SK-N-DZ (cell line): Measurements from ENCODE around the gene IL17REL.
A peak's percentile ranks its signal among the peaks of the same experiment; 100 is the strongest.

Source experiments
- DNase-seq: peaks from one replicate; pipeline ENCODE4 v3.0.0-alpha.2; 2015; ENCODE audit warnings: low spot score

Gene IL17REL

GRCh38 chr22:49969751-49970527 is 42.6 kb downstream of the IL17REL start:
- peak; percentile 10 for DNase-seq

- DNase-seq: no peak
Measured at GRCh38 chr22:49968831-49969661, 43.5 kb downstream of the IL17REL start.

- DNase-seq: peak; percentile 9
Measured at GRCh38 chr22:49968313-49968830, 44.2 kb downstream of the IL17REL start.

DNA sequence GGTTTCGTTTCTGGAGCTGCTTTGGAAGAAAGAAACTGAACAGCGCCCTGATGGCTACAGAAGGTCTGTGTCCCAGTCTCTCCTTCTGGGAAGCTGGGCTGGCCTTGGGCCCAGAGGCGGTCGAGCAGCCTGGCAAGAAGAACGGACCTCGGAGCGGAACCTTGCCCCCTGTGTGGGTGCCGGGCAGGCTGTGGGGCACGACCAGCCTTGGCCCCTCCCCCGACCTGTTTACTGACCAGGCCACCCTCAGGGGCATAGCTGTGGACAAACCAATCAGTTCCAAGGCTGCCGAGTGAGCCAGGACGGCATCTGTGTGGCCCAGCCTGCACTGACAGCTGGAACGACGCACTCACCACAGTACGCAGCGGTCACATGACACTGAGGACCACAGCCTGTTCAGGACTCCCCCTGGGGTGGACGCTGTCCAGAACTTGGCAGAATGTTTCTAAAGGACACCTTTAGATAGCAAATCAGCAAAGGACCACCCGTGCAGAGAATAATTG is 44.8 kb downstream of the IL17REL start:
- DNase-seq: peak; percentile 41

GRCh38 chr22:49966774-49967705 is 45.5 kb downstream of the IL17REL start:
- peak; percentile 27 for DNase-seq

DNA sequence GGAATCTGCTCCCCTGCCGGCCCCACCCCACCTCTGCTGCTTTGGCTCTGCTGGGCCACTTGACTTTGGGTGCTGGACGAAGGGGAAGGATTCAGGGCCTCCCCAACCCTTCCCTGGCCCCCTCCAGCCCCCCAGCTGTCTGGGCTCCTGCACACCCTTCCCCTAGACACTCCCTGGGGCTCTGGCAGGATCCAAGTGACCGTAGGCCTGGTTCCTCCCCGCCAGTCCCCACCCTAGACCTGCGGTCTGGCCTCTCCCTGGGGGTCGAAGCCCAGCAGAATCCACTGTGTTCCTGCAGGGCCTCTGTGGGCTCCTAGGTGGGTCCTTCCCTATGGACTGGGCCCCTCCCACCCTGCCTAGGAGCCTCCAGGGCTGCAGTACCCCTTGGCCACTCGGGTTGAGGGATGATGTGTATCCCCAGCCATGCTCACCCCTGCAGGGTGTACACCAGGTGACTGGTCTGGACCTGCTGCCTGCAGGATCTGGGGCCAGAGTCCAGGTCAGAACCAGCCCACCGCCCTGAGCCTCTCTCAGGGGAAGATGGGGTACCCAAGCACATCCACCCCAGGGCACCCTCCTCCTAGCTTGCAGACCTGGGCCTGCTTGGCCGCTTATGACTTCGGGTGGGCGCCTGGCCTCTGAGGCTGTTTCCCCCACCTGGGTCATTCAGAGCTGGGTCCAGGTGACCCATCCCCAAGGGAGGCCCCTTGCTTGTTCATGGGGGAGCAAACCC is 46.4 kb downstream of the IL17REL start:
- DNase-seq: peak; percentile 15

DNA sequence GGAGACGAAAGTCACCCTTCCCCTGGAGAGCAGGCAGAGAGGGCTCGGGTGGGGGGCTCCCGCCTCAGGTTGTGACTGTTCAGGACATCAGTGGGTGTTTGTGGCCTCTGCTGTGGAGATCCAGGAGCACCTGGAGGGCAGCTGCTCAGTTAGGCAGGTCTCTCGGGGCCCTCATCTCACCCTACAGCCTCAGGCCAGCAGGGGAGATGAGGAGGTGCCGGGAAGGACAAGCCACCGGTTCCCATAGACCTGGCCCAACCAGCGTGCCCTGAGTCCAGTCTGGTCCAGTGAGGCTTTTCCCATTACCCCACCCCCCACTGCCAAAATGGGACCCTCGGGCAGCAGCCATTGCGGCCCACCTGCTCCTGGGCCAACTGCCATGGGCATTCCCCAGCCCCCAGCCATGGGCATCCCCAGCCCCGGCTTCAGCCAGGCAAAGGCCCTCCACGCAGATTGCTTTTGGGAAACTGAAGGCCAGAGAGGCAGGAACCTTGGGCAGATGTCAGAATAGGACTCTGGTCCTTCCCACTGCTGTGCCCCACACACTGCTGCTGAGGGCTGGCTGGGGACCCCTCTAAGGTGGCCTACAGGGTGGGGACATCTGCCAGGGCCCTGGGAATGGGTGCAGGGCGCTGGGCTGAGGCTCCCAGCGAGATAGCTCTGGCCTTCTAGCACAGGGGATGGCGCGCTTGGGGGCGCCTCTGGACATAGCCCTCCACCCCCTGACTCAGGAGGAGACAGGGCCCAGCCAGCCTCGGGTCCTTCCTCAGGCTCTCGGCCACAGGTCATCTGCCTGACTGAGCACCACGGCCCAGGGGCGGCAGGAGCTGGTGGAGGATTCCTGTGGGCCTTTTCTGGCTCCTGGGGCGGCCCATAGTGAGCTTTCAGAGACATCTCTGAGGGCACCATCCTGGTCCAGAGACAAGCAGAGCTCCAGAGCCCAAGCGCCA is 47.2 kb downstream of the IL17REL start:
- DNase-seq: no peak

DNA sequence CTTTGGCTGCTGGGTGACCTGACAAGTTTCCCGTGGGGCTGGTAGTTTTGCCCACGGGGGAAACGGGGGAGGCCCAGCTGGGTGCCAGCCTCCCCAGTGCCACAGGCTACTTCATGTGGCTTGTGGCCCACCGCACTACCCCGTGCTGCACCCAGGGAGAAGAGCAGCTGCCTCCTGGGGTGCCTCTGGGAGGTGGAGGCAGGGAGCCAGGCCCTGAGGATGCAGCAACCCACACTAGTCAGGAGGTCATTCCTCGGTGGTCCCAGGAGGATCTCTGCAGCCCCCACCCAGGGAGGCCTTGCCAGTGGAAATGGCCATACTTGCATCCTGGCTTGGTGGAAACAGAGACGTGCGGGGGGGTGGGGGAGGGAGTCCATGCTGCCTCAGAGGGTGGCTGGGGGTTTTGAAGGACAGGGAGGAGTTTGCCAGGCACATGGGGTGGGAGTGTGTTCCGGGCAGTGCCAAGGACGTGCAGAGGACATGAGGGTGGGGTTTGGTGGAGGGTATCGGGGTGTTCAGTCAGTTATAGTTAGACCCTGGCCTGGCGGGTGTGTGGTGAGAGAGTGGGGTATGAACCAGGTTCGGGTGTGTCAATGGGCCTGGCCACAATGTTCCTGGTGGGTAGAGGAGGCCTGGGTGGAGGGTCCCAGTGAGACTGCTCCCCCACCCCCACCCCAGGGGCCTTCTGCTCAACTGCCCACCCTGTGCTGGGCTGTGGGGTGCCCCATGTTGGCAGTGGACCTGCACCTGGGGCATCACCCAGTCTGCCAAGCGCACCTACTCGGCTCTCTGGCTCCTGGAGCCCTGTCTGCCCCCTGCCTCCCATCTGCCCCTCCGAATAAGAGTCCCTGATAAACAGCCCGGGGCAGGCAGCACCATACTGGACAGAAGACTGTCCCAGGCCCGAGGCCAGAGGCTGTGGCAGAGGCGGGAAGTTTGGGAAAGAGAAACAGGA is 48.2 kb downstream of the IL17REL start:
- no peak for DNase-seq

GRCh38 chr22:49963647-49964026 is 48.9 kb downstream of the IL17REL start:
- no peak for DNase-seq

DNA sequence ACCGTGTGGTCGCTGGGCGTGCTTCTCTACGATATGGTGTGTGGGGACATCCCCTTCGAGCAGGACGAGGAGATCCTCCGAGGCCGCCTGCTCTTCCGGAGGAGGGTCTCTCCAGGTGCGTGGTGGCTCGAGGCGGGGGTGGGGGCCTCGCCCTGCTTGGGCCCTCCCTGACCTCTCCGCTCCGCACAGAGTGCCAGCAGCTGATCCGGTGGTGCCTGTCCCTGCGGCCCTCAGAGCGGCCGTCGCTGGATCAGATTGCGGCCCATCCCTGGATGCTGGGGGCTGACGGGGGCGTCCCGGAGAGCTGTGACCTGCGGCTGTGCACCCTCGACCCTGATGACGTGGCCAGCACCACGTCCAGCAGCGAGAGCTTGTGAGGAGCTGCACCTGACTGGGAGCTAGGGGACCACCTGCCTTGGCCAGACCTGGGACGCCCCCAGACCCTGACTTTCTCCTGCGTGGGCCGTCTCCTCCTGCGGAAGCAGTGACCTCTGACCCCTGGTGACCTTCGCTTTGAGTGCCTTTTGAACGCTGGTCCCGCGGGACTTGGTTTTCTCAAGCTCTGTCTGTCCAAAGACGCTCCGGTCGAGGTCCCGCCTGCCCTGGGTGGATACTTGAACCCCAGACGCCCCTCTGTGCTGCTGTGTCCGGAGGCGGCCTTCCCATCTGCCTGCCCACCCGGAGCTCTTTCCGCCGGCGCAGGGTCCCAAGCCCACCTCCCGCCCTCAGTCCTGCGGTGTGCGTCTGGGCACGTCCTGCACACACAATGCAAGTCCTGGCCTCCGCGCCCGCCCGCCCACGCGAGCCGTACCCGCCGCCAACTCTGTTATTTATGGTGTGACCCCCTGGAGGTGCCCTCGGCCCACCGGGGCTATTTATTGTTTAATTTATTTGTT is 49.6 kb downstream of the IL17REL start:
- no peak for DNase-seq

DNA sequence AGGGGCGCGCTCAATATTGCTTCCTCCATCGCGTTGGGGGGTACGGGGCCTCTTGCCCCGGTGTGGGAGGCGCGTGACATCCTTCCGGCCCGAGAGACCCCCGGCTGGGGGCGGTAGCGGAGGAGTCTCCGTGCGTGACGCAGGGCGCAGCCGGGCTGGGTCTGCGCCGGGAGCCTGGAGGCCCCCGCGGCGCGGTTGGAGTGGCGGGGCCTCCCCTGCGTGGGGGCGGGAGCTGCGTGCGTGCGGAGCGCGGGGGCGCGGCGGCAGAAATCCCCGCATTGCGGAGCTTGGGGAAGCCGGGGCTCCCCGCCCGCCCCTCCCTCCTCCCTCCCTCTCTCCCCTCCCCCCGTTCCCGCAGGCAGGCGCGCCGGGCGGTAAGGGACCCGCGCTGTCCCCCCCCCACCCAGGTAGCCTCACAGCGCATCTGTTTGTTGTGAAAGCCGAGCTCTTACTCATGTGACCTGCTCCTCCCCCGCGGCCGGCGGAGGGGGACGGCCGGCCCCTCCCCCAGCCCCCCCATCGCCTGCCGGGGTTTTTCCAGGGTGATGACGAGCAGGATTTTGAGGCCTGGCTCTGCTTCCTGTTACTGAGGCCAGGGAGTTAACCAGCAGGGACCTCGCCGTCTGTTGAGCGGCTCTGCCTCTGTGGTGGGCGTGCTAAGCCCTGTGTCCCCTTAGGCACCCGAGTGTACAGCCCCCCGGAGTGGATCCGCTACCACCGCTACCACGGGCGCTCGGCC is 50.4 kb downstream of the IL17REL start:
- peak; percentile 82 for DNase-seq

DNA sequence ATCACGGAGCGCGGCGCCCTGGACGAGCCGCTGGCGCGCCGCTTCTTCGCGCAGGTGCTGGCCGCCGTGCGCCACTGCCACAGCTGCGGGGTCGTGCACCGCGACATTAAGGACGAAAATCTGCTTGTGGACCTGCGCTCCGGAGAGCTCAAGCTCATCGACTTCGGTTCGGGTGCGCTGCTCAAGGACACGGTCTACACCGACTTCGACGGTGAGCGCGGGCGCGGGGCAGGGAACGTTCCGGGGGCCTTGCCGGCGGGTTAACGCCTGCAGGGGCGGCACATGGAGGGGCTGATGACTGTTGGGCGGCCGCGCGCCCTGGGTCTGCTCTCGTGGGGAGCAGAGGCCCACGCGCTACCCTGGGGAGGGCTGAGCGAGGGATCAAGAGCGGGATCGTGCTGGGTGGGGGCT is 51.0 kb downstream of the IL17REL start:
- no peak for DNase-seq

- DNase-seq: no peak
Measured at GRCh38 chr22:49961005-49961600, 51.5 kb downstream of the IL17REL start.

DNA sequence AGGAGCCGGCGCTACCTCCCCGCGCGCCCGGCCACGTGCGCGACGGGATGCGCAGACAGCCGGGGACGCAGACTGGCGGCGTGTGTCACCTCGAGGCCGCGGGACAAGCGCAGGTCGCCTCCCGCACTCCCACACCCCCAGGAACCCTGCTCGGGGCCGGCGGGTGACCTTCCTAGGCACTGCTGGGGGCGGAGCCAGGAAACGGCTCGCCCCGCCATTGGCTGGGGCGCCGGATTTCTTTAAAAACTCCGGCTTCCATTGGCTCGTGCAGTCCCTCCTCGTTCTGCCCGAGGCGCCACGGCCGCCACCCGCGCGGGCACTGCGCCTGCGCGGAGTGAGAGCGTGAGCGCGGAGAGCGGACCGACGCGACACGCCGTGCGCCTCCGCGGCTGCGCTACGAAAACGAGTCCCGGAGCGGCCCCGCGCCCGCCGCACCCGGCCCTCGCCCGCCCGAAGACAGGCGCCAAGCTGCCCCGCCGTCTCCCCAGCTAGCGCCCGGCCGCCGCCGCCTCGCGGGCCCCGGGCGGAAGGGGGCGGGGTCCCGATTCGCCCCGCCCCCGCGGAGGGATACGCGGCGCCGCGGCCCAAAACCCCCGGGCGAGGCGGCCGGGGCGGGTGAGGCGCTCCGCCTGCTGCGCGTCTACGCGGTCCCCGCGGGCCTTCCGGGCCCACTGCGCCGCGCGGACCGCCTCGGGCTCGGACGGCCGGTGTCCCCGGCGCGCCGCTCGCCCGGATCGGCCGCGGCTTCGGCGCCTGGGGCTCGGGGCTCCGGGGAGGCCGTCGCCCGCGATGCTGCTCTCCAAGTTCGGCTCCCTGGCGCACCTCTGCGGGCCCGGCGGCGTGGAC is 52.2 kb downstream of the IL17REL start, which contains the start of gene PIM3:
TSS of gene PIM3 (plus strand) at position 614 of the 846 bp plus-strand sequence. CDS start at position 790, 176 bp downstream.
- DNase-seq: peak; percentile 97

GRCh38 chr22:49959782-49960158 is 52.8 kb downstream of the IL17REL start:
- DNase-seq: no peak
